PC-9 (cell line): ENCODE data around the gene SMOC2. TPM values are rescaled to one million over a fixed set of nuclear protein-coding genes. Genes with fewer than 3 reads are reported as not detected.

ENCODE experiments used
- BruUV-seq: library from RNA; stranded (reverse); fragments of 400-500 nt; replicated peaks from 2 replicates; lab custom pipeline; 2021; lab: Mats Ljungman, UMichigan
- CTCF ChIA-PET: fragments of 300-600 bp; sonication (Branson Sonifier 250); formaldehyde crosslinking; loops from one replicate; lab custom pipeline; 2022; ENCODE audit warnings: antibody characterized with exemption; lab: Charles Lee
- POLR2A ChIA-PET: fragments of 300-600 bp; sonication (Branson Sonifier 250); formaldehyde crosslinking; loops from one replicate; lab custom pipeline; 2022; ENCODE audit warnings: antibody characterized with exemption; ENCODE audit not compliant: unreplicated experiment; lab: Charles Lee
- DNase-seq, 2 experiments: peaks; one replicate each; pipeline versions ENCODE4 v3.0.0 to v3.0.0-alpha.2; 2015 to 2022; ENCODE audit warnings: mixed read lengths in 1 of 2
- H2AFZ ChIP-seq: fragments of 200-600 bp; sonication (generic); 2 replicates; pipeline ENCODE4 v1.8.1; 2017; ENCODE audit warnings: antibody characterized with exemption
- H3F3A ChIP-seq: fragments of 200-600 bp; sonication (generic); 2 replicates; pipeline ENCODE4 v1.8.1; 2017; ENCODE audit warnings: antibody characterized with exemption, mild to moderate bottlenecking, low read depth; ENCODE audit not compliant: insufficient read depth
- H3K27ac ChIP-seq: fragments of 200-600 bp; sonication (generic); 2 replicates; pipeline ENCODE4 v1.6.1; 2016; ENCODE audit warnings: mixed run types
- H3K27me3 ChIP-seq: fragments of 200-600 bp; sonication (generic); 2 replicates; pipeline ENCODE4 v1.6.1; 2016; ENCODE audit warnings: low read depth, mixed run types; ENCODE audit not compliant: insufficient read depth
- H3K36me3 ChIP-seq: fragments of 200-600 bp; sonication (generic); 2 replicates; pipeline ENCODE4 v1.6.1; 2016; ENCODE audit warnings: low read depth, mixed run types
- H3K4me1 ChIP-seq: fragments of 200-600 bp; sonication (generic); replicated peaks from 2 replicates; pipeline ENCODE4 v1.6.1; 2016; ENCODE audit warnings: mixed run types; ENCODE audit not compliant: insufficient read depth
- H3K4me2 ChIP-seq: fragments of 200-600 bp; sonication (generic); 2 replicates; pipeline ENCODE4 v1.6.1; 2017; ENCODE audit warnings: mixed run types
- H3K4me3 ChIP-seq: fragments of 200-600 bp; sonication (generic); 2 replicates; pipeline ENCODE4 v1.6.1; 2016; ENCODE audit warnings: mixed run types
- H3K79me2 ChIP-seq: fragments of 200-600 bp; sonication (generic); 2 replicates; pipeline ENCODE4 v1.6.1; 2017; ENCODE audit warnings: low read depth, mixed run types
- H3K9me2 ChIP-seq: fragments of 200-600 bp; sonication (generic); 2 replicates; pipeline ENCODE4 v1.8.1; 2017; ENCODE audit warnings: mild to moderate bottlenecking; ENCODE audit not compliant: insufficient read depth
- H3K9me3 ChIP-seq: fragments of 200-600 bp; sonication (generic); 2 replicates; pipeline ENCODE4 v1.8.1; 2016; ENCODE audit warnings: low read depth; ENCODE audit not compliant: insufficient read depth
- H4K20me1 ChIP-seq: fragments of 200-600 bp; sonication (generic); 2 replicates; pipeline ENCODE4 v1.8.1; 2017; ENCODE audit not compliant: insufficient read depth
- EZH2 ChIP-seq: fragments of 200-600 bp; sonication (generic); IDR thresholded peaks from 2 replicates; pipeline ENCODE4 v1.8.0; 2017; ENCODE audit warnings: antibody characterized with exemption, low read depth
- intact Hi-C: fragments of 100-400 bp; cut with micrococcal nuclease; formaldehyde crosslinking; loops from one replicate; pipeline ENCODE4 v1.10.0; 2022; ENCODE audit not compliant: unreplicated experiment
- total RNA-seq: library from RNA; stranded (reverse); gene quantifications from 2 replicates; pipeline ENCODE4 v1.2.3, GENCODE V29; 2021
- TF ChIP-seq, protein P1 (sequence below): fragments of 200-600 bp; sonication (generic); conservative IDR thresholded peaks from 2 replicates; pipeline ENCODE4 v1.6.1; 2017; ENCODE audit warnings: mixed run types, antibody characterized with exemption, mild to moderate bottlenecking, moderate library complexity

The SMOC2 gene
- total RNA-seq, 1 experiment from 2014 or later = not detected

DNA sequence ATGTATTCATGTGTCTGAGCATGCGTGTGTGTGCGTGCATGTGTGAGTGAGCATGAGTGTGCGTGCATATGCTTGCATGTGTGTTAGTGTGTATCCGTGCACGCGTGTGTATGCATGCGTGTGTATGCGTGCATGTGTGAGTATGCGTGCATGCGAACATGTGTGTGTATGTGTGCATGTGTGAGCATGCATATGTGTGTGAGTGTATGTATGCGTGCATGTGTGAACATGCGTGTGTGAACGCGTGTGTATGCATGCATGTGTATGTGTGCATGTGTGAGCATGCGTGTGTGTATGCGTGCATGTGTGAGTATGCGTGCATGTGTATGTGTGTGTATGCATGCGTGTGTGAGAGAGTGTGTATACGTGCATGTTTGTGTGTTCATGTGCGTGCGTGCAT is 77.9 kb downstream of the SMOC2 start:
- H3F3A ChIP-seq = peaks cover 8% of the 10 kb centered on the region
- TF ChIP-seq, protein P1, sequence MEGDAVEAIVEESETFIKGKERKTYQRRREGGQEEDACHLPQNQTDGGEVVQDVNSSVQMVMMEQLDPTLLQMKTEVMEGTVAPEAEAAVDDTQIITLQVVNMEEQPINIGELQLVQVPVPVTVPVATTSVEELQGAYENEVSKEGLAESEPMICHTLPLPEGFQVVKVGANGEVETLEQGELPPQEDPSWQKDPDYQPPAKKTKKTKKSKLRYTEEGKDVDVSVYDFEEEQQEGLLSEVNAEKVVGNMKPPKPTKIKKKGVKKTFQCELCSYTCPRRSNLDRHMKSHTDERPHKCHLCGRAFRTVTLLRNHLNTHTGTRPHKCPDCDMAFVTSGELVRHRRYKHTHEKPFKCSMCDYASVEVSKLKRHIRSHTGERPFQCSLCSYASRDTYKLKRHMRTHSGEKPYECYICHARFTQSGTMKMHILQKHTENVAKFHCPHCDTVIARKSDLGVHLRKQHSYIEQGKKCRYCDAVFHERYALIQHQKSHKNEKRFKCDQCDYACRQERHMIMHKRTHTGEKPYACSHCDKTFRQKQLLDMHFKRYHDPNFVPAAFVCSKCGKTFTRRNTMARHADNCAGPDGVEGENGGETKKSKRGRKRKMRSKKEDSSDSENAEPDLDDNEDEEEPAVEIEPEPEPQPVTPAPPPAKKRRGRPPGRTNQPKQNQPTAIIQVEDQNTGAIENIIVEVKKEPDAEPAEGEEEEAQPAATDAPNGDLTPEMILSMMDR = no peak
- TF ChIP-seq EZH2 = no peak
- H3K9me2 ChIP-seq = no peaks in the 10 kb centered on the region
- H3K9me3 ChIP-seq = no peaks in the 10 kb centered on the region
- H3K4me1 ChIP-seq = no peaks in the 10 kb centered on the region
- no peak overlapping the region for H2AFZ ChIP-seq
- POLR2A ChIA-PET = no interaction called here
- no peak overlapping the region for H3K4me3 ChIP-seq
- H3K27ac ChIP-seq = no peak overlapping the region
- no peak overlapping the region for H3K4me2 ChIP-seq
- intact Hi-C loops = no loop called here
- no peaks in the 10 kb centered on the region for H4K20me1 ChIP-seq
- no peaks in the 10 kb centered on the region for H3K36me3 ChIP-seq
- H3K79me2 ChIP-seq = no peaks in the 10 kb centered on the region
- CTCF ChIA-PET = no interaction called here
- no TSS peak for BruUV-seq
- H3K27me3 ChIP-seq = peaks cover 82% of the 10 kb centered on the region
- no peak for DNase-seq

DNA sequence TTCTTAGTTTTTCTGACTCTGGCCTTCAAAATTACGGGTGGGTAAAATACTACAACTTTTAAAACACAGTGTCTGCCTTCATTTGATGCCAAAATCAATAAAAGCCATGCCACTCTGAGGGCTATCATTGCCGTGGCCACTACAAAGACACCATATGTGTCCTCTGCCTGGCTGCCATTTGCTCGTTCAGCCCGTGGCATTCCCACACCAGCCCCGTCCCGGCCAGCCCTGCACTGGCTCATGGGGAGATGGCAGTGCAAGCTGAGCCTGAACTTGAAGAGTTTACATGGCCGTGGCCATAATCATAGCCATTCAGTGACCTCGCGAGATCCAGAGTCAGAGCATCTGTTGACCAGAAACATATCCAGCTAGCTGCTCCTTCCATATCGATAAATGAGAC is 79.2 kb downstream of the SMOC2 start:
- TF ChIP-seq EZH2 = no peak
- TF ChIP-seq, protein P1 = no peak
- ChIA-PET POLR2A (no interaction called here), CTCF (no interaction called here)
- Histone ChIP-seq H3K9me2 (no peaks in the 10 kb centered on the region), H3K4me1 (no peaks in the 10 kb centered on the region), H3K27ac (no peak overlapping the region), H4K20me1 (no peaks in the 10 kb centered on the region), H3K9me3 (no peaks in the 10 kb centered on the region), H3F3A (peaks cover 8% of the 10 kb centered on the region), H3K36me3 (no peaks in the 10 kb centered on the region), H3K4me2 (no peak overlapping the region), H3K79me2 (no peaks in the 10 kb centered on the region), H3K4me3 (no peak overlapping the region), H2AFZ (no peak overlapping the region), H3K27me3 (peaks cover 82% of the 10 kb centered on the region)
- DNase-seq = no peak
- BruUV-seq = no TSS peak
- intact Hi-C loops = no loop called here

DNA sequence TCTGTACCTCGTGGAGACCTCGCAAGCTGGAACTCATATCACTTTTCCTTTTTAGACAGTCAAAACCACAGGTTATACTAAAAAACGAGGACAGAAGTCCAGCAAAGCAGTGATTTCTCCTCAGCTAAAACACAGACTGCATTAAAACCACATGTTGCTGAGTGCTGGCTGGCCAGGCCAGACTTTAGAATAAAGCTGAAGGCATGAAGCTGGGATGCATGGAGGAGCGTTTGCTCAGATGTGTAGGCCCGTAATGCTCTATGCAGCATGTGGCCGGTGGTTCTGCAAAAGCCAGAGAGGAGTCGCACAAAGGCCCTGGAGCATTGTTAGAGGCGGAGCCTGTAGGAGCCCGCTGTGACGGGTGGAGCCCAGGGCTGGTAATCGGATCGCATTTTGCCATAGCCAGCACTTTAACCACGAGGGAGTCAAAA is 83.6 kb downstream of the SMOC2 start:
- no peaks in the 10 kb centered on the region for H3K79me2 ChIP-seq
- TF ChIP-seq, protein P1 = no peak
- TF ChIP-seq EZH2 = no peak
- no peak for DNase-seq
- H3K9me2 ChIP-seq = no peaks in the 10 kb centered on the region
- no peaks in the 10 kb centered on the region for H3K36me3 ChIP-seq
- H2AFZ ChIP-seq = no peak overlapping the region
- ChIA-PET CTCF (no interaction called here), POLR2A (no interaction called here)
- H4K20me1 ChIP-seq = no peaks in the 10 kb centered on the region
- no peaks in the 10 kb centered on the region for H3K4me1 ChIP-seq
- no TSS peak for BruUV-seq
- intact Hi-C loops = no loop called here
- peaks cover 93% of the 10 kb centered on the region for H3K27me3 ChIP-seq
- no peak overlapping the region for H3K4me3 ChIP-seq
- H3K4me2 ChIP-seq = no peak overlapping the region
- H3F3A ChIP-seq = no peaks in the 10 kb centered on the region
- no peaks in the 10 kb centered on the region for H3K9me3 ChIP-seq
- no peak overlapping the region for H3K27ac ChIP-seq
